Measurements from ENCODE around the gene ACKR4.

ACKR4 gene

GRCh38 chr3:132573797-132574211 is 23.3 kb upstream of the ACKR4 start:
- H2AFZ ChIP-seq (ENCODE audit: low read length): no peak overlapping the region
- H3K4me2 ChIP-seq (ENCODE audit: low read depth, low read length, poor library complexity, severe bottlenecking): no peak overlapping the region
- TF ChIP-seq CTCF (conservative IDR thresholded peaks at IDR 0.05; ENCODE audit: low read length): no peak
- TF ChIP-seq EZH2phosphoT487 (IDR thresholded peaks at IDR 0.05; ENCODE audit: borderline replicate concordance): no peak

GRCh38 chr3:132587401-132587800 is 9.7 kb upstream of the ACKR4 start:
- Histone ChIP-seq H3K27me3 (ENCODE audit: insufficient read depth, low read length, poor library complexity, severe bottlenecking) (no peaks in the 10 kb centered on the region), H3K9me2 (replicated peaks; ENCODE audit: low read depth, low read length) (no peaks in the 10 kb centered on the region), H4K20me1 (ENCODE audit: insufficient read depth, low read length, poor library complexity, severe bottlenecking) (no peaks in the 10 kb centered on the region), H3K36me3 (ENCODE audit: insufficient read depth, low read length) (no peaks in the 10 kb centered on the region), H3K9ac (ENCODE audit: low read depth, low read length, poor library complexity, severe bottlenecking) (no peak overlapping the region), H3K4me3 (ENCODE audit: low read length, poor library complexity, severe bottlenecking) (no peak overlapping the region), H3K4me2 (ENCODE audit: low read depth, low read length, poor library complexity, severe bottlenecking) (no peak overlapping the region), H3K4me1 (ENCODE audit: insufficient read depth, low read length, poor library complexity, severe bottlenecking) (no peaks in the 10 kb centered on the region), H2AFZ (ENCODE audit: low read length) (no peak overlapping the region), H3F3A (ENCODE audit: low read depth) (no peaks in the 10 kb centered on the region), H3K79me2 (ENCODE audit: insufficient read depth, low read length) (no peaks in the 10 kb centered on the region), H3K9me3 (ENCODE audit: insufficient read depth, low read depth, low read length) (no peaks in the 10 kb centered on the region)
- TF ChIP-seq CTCF (conservative IDR thresholded peaks at IDR 0.05; ENCODE audit: low read length) (no peak), EZH2phosphoT487 (IDR thresholded peaks at IDR 0.05; ENCODE audit: borderline replicate concordance) (no peak)

More at GRCh38 chr3:132573797-132574211, 23.3 kb upstream of the ACKR4 start:
- no peaks in the 10 kb centered on the region for H4K20me1 ChIP-seq (ENCODE audit: insufficient read depth, low read length, poor library complexity, severe bottlenecking)
- H3K4me1 ChIP-seq (ENCODE audit: insufficient read depth, low read length, poor library complexity, severe bottlenecking): no peaks in the 10 kb centered on the region
- H3K4me3 ChIP-seq (ENCODE audit: low read length, poor library complexity, severe bottlenecking): no peak overlapping the region
- no peaks in the 10 kb centered on the region for H3K9me3 ChIP-seq (ENCODE audit: insufficient read depth, low read depth, low read length)
- H3K27me3 ChIP-seq (ENCODE audit: insufficient read depth, low read length, poor library complexity, severe bottlenecking): no peaks in the 10 kb centered on the region
- 0 out of 2 replicates have a peak, but pooled peaks cover 7% of the 10 kb centered on the region for H3K36me3 ChIP-seq (ENCODE audit: insufficient read depth, low read length)
- H3K9ac ChIP-seq (ENCODE audit: low read depth, low read length, poor library complexity, severe bottlenecking): no peak overlapping the region
- H3F3A ChIP-seq (ENCODE audit: low read depth): no peaks in the 10 kb centered on the region
- H3K9me2 ChIP-seq (replicated peaks; ENCODE audit: low read depth, low read length): no peaks in the 10 kb centered on the region
- H3K79me2 ChIP-seq (ENCODE audit: insufficient read depth, low read length): no peaks in the 10 kb centered on the region

GRCh38 chr3:132592216-132592615 is 4.9 kb upstream of the ACKR4 start:
- H3K36me3 ChIP-seq (ENCODE audit: insufficient read depth, low read length): no peaks in the 10 kb centered on the region
- no peaks in the 10 kb centered on the region for H3K9me3 ChIP-seq (ENCODE audit: insufficient read depth, low read depth, low read length)
- H3K79me2 ChIP-seq (ENCODE audit: insufficient read depth, low read length): no peaks in the 10 kb centered on the region
- no peak overlapping the region for H3K4me2 ChIP-seq (ENCODE audit: low read depth, low read length, poor library complexity, severe bottlenecking)
- H3K27me3 ChIP-seq (ENCODE audit: insufficient read depth, low read length, poor library complexity, severe bottlenecking): no peaks in the 10 kb centered on the region
- H3K4me1 ChIP-seq (ENCODE audit: insufficient read depth, low read length, poor library complexity, severe bottlenecking): no peaks in the 10 kb centered on the region
- H4K20me1 ChIP-seq (ENCODE audit: insufficient read depth, low read length, poor library complexity, severe bottlenecking): no peaks in the 10 kb centered on the region
- no peak for TF ChIP-seq EZH2phosphoT487 (IDR thresholded peaks at IDR 0.05; ENCODE audit: borderline replicate concordance)
- TF ChIP-seq CTCF (conservative IDR thresholded peaks at IDR 0.05; ENCODE audit: low read length): no peak
- no peak overlapping the region for H3K4me3 ChIP-seq (ENCODE audit: low read length, poor library complexity, severe bottlenecking)
- no peaks in the 10 kb centered on the region for H3K9me2 ChIP-seq (replicated peaks; ENCODE audit: low read depth, low read length)
- H2AFZ ChIP-seq (ENCODE audit: low read length): no peak overlapping the region
- no peaks in the 10 kb centered on the region for H3F3A ChIP-seq (ENCODE audit: low read depth)
- H3K9ac ChIP-seq (ENCODE audit: low read depth, low read length, poor library complexity, severe bottlenecking): no peak overlapping the region

Measured in Loucy (cell line).